Measurements from ENCODE around the gene SMARCC2.
"Not testable (repeated sequence)": the region's sequence is repeated elsewhere in the genome, so short reads cannot be mapped to it uniquely, and the experiment has no call there.

The SMARCC2 gene

GRCh38 chr12:56206452-56207166, 17.3 kb upstream of the SMARCC2 start:
- no peak for DNase-seq

- no peak for DNase-seq
Observed at GRCh38 chr12:56205445-56205844, 16.2 kb upstream of the SMARCC2 start.

- DNase-seq, result no peak
Observed at GRCh38 chr12:56204275-56204674, 15.0 kb upstream of the SMARCC2 start.

GRCh38 chr12:56202838-56203237, 13.6 kb upstream of the SMARCC2 start:
- DNase-seq, result no peak

GRCh38 chr12:56202366-56202765, 13.1 kb upstream of the SMARCC2 start:
- no peak for DNase-seq

GRCh38 chr12:56198836-56199235, 9.6 kb upstream of the SMARCC2 start:
- DNase-seq, result no peak

- no peak for DNase-seq
Observed at GRCh38 chr12:56197921-56198635, 8.8 kb upstream of the SMARCC2 start.

GRCh38 chr12:56196818-56197550, 7.7 kb upstream of the SMARCC2 start:
- DNase-seq, result not testable (repeated sequence)

- DNase-seq, result peak; percentile 51
Observed at GRCh38 chr12:56193025-56193578, 3.8 kb upstream of the SMARCC2 start.

GRCh38 chr12:56192582-56192981, 3.3 kb upstream of the SMARCC2 start:
- DNase-seq, result no peak

GRCh38 chr12:56190695-56191155, 1.4 kb upstream of the SMARCC2 start:
- DNase-seq, result no peak

GRCh38 chr12:56189918-56190694, 823 bp upstream of the SMARCC2 start:
- peak; percentile 68 for DNase-seq

- no peak for DNase-seq
Observed at GRCh38 chr12:56188778-56189098, 545 bp downstream of the SMARCC2 start.

GRCh38 chr12:56188131-56188777, 1.0 kb downstream of the SMARCC2 start:
- DNase-seq, result no peak

- no peak for DNase-seq
Observed at GRCh38 chr12:56186957-56187356, 2.3 kb downstream of the SMARCC2 start.

GRCh38 chr12:56178347-56178746, 10.9 kb downstream of the SMARCC2 start:
- no peak for DNase-seq

- DNase-seq, result no peak
Observed at GRCh38 chr12:56172839-56173238, 16.4 kb downstream of the SMARCC2 start.

GRCh38 chr12:56169229-56169759, 20.0 kb downstream of the SMARCC2 start:
- DNase-seq, result no peak

- DNase-seq, result no peak
Observed at GRCh38 chr12:56165369-56165768, 23.9 kb downstream of the SMARCC2 start.

- no peak for DNase-seq
Observed at GRCh38 chr12:56164345-56164729, 24.9 kb downstream of the SMARCC2 start.

- DNase-seq, result no peak
Observed at GRCh38 chr12:56163533-56164344, 25.5 kb downstream of the SMARCC2 start.

Data from stimulated activated naive CD4-positive, alpha-beta T cell treated with Interleukin-2 at 50 U/mL for 16 hours (primary cell).